Measurements from ENCODE around the gene ZNF777.

ZNF777 gene

DNA sequence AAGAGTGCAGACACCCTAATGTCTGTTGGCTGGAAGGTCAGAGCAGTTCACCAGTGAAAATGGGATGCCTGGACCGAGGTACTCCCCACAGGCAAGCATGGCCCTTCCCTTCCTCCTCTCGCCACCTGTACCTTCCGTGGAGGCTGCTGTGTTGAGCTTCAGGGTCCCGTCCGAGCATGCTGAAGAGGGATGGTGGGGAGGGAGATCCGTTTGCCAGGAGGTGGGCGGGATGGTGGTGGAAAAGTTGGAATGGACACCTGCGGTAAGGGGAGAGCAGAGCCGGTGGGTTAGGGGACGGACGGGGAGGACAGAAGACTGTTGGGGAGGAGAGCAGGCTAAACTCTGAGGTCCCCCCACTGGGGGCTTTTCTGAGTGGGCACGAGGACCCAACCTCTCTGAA, 15.9 kb upstream of the ZNF777 start:
- DNase-seq, result no peak

- DNase-seq, result no peak
These were observed 14.5 kb upstream of the ZNF777 start for GRCh38 chr7:149475121-149476045.

- DNase-seq, result no peak
These were observed 13.7 kb upstream of the ZNF777 start for GRCh38 chr7:149474309-149475120.

GRCh38 chr7:149473251-149473650, 12.4 kb upstream of the ZNF777 start:
- no peak for DNase-seq

- no peak for DNase-seq
These were observed 10.6 kb upstream of the ZNF777 start for GRCh38 chr7:149471289-149471953.

DNA sequence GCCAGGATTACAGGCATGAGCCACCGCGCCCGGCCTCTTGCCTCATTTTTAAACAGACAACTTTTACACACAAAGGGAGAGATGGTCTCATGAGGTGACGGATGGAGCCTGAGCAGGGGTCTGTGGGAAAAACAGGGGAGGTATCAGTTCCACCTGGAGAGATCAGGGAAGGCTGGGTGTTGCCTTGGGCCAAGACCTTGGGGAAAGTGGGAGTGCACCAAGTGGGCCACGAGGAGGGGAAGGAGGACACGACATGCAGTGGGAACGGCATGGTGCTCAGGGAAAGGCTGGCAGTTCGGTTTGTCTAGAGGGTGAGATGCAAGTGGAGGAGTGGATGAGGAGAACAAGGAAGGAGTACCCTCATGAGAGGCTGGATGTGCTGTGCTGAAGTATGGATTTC, 8.9 kb upstream of the ZNF777 start:
- DNase-seq, result no peak

GRCh38 chr7:149468208-149468607, 7.3 kb upstream of the ZNF777 start:
- no peak for DNase-seq

- no peak for DNase-seq
These were observed 6.5 kb upstream of the ZNF777 start for GRCh38 chr7:149467321-149467859.

GRCh38 chr7:149466364-149466763, 5.5 kb upstream of the ZNF777 start:
- no peak for DNase-seq

DNA sequence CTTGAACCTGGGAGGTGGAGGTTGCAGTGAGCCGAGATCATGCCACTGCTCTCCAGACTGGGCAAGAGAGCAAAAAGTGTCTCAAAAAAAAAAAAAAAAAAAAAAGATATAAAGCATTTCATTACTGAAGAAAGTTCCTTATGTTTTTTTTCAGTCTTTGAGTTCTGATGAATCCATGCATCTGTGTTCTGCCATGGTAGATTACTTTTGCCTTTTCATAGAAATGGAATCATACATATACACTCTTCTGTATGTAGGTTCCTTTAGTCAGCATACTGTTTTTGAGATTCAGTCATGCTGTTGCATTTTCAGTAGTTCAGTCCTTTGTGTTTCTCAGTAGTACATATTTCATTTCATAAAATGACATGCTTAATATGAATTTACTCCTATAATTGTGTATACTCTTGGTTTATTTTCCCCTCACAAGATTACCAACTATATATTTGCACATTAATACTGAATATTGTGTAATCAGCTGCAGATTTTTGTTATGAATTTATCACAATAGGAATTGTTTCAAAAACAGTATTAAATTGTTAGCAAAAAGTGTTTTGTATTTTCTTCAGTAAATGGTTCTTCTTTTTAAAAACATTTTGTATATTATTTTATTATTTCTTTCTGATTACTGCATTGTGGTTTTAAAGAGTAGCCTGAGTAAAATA, 2.8 kb upstream of the ZNF777 start:
- no peak for DNase-seq

- DNase-seq, result no peak
These were observed 1.2 kb upstream of the ZNF777 start for GRCh38 chr7:149462101-149462520.

- no peak for DNase-seq
These were observed 1.1 kb downstream of the ZNF777 start for GRCh38 chr7:149459540-149460452.

DNA sequence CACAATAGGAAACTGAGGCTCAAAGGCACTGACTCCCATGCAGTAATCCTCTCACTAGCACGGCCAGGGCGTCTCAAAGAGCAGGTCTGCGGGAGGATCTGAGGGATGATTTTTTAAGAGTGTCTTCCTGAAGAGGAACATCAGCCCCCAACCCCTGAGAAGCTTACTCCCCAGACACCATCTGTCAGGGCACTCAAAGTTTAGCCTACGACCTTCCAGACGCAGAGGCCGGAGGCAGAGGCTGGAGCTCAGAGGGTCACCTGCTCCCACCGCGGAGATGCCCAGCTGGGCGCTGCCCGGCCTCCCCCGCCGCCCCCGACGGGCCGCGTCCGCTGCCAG, 1.7 kb downstream of the ZNF777 start:
- no peak for DNase-seq

- DNase-seq, result no peak
These were observed 2.6 kb downstream of the ZNF777 start for GRCh38 chr7:149458235-149458634.

GRCh38 chr7:149457766-149458165, 3.1 kb downstream of the ZNF777 start:
- no peak for DNase-seq

DNA sequence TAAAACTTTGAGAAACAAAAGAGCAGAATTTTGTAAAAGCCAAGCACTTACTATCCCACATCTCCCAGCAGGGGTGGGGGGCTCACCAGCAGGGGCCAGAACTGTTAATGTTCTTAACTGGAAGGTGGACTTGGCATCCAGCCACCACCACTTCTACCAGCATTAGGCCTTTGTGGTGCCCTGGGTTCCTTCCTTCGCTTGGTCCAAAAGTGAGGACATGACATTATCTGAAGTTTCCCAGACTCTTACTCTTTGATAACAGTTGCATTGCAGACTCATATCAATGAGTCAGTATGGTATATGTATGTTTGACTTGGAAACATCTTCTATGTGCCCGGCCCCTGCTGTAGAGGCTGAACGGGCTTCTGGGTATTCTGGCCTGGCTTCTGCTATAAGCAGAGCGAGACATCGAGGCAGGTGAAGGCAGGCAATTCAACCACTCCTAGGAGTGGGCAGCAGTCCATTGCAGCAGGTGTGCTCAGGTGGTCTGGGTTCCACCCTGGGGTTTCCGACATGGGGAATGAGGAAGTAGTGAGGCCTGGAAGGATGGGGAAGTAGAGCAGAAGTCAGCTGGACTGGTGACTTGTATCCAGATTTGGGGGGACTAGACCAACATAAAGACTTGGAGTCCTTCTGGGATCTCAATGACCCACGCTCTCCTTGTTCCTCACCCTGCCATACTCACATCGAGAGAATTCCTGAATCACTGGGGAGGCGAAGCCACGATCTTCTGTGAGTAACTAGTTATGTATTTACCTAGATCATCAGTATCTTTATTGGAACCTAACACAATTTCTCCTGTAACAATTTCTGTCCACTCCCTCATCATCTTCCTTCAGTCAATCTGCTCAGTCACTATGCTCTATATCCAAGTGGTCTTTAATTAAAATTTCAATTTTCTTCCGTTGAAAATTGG, 4.1 kb downstream of the ZNF777 start:
- DNase-seq, result no peak

- DNase-seq, result no peak
These were observed 5.5 kb downstream of the ZNF777 start for GRCh38 chr7:149455175-149455950.

GRCh38 chr7:149454750-149455149, 6.1 kb downstream of the ZNF777 start:
- no peak for DNase-seq

- DNase-seq, result no peak
These were observed 6.9 kb downstream of the ZNF777 start for GRCh38 chr7:149454006-149454405.

GRCh38 chr7:149450821-149451220, 10.0 kb downstream of the ZNF777 start:
- no peak for DNase-seq

All from DMS79 (cell line).